Measurements from ENCODE around the gene LRPPRC.
"Not testable (repeated sequence)": the region's sequence is repeated elsewhere in the genome, so short reads cannot be mapped to it uniquely, and the experiment has no call there.

The LRPPRC gene

GRCh38 chr2:43931293-43931692 lies 64.5 kb downstream of the LRPPRC start:
- DNase-seq: no peak
- in situ Hi-C loops (cut with MboI; ENCODE audit: low pct_unique_long_range_greater_than_20kb, low sequenced_read_pairs): no loop called here

DNA sequence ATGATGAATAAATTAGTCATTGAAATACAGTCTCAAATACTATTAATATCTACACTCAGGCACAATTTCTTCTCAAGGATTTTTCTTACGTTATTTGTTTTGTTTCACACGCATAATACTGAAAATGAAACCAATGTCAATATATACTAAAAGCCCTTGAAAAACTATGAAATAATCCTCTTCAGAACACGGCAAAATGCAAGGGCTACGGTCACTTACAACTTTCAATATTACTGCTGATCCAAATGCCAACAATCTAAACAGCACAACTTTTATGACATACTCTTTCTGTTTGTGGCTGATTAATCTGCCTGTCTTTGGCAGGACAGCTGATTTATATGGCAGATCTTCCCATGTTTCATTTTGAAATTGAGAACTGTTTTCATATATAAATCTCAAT lies 68.3 kb downstream of the LRPPRC start:
- DNase-seq: no peak
- in situ Hi-C loops (cut with MboI; ENCODE audit: low pct_unique_long_range_greater_than_20kb, low sequenced_read_pairs): no loop called here

DNA sequence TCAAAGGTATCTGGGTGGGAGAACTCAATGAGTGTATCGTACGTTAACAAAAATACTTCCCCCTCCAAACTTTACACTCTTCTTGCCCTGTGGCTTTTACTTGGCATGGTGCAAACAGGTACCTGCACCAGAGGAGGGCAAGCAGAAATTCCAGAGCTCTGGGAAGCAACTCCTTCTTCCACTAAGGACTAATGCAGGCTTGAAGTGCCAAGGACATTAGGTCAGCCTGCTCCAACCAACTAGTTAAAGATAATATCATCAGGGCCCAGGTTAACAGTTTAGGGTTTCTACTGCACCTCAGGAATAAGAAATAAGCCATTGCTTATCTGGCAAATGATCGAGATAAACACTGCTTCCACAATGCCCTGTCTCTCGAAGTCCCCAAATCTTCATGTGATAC lies 70.4 kb downstream of the LRPPRC start:
- DNase-seq: no peak
- in situ Hi-C loops (cut with MboI; ENCODE audit: low pct_unique_long_range_greater_than_20kb, low sequenced_read_pairs): no loop called here

DNA sequence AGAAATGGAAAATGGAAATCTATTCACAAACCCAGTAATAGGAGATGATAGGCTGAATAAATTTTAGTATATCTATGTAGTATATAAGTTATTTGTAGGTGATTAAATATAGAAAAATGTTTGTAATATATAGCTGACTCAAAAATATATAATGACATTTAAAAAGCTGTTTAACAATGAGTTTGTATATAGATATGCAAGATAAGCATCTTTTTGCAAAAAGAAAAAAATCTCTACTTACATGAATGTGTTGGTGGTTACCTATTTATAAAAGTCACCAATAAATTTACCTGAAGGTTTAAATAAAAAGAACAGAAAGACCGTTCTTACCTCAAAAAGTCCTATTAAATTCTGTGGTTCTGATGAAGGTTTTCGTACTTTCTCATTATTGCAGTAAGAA lies 71.3 kb downstream of the LRPPRC start:
- in situ Hi-C loops (cut with MboI; ENCODE audit: low pct_unique_long_range_greater_than_20kb, low sequenced_read_pairs): no loop called here
- DNase-seq: no peak

DNA sequence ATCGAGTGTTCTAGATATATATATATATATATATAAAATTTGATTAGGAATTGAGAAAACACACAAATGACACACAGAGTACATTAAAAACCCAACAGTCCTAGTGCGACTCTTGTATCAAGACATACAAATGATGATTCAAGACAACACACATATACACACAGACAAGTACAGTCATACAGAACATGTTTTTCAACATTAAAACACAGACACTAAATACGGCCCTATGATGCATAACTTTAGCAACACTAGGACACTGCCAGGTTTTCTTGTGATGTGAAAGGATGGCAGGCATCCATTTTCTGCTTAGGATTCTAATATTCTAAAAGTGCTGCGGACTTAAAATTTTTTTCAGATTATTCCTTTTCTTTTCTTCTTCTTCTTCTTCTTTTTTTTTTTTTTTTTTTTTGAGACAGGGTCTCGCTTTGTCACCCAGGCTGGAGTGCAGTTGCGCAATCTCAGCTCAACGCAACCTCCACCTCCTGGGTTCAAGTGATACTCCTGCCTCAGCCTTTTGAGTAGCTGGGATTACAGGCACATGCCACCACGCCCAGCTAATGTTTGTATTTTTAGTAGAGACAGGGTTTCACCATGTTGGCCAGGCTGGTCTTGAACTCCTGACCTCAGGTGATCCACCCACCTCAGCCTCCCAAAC lies 84.5 kb downstream of the LRPPRC start:
- in situ Hi-C loops (cut with MboI; ENCODE audit: low pct_unique_long_range_greater_than_20kb, low sequenced_read_pairs); DNase-seq: not testable (repeated sequence)

DNA sequence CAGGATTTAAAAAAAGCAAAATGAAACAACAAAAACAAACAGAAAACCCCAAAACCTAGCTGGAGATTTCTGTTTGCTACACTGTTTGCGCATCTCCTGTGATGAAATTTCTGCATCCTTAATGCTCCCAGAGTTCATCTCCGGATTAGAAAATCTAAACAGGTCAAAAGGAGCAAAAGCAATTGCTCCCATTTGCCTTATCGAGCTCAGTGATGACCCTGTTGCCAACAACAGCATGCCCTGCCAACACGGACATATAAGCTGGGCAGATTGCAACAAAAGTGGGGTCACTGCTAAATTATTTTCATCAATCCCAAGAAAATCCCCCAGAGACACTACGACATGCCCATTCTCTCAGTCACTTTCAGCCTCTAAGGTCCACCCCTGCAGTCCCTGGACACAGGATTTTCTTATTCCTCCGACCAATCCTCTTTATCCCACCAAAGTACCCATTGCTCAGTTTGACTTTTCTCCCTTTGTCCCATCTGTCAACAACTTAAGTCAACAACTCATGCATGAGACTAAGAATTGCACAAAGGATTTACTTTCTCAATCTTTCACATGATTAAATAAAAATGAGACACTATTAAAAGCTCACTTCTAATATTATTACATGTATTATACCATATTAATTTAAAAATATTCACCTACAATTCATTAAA lies 89.2 kb downstream of the LRPPRC start:
- DNase-seq: no peak
- in situ Hi-C loops (cut with MboI; ENCODE audit: low pct_unique_long_range_greater_than_20kb, low sequenced_read_pairs): no loop called here

- in situ Hi-C loops (cut with MboI; ENCODE audit: low pct_unique_long_range_greater_than_20kb, low sequenced_read_pairs): no loop called here
- DNase-seq: no peak
Measured at GRCh38 chr2:43905871-43906270, 89.9 kb downstream of the LRPPRC start.

DNA sequence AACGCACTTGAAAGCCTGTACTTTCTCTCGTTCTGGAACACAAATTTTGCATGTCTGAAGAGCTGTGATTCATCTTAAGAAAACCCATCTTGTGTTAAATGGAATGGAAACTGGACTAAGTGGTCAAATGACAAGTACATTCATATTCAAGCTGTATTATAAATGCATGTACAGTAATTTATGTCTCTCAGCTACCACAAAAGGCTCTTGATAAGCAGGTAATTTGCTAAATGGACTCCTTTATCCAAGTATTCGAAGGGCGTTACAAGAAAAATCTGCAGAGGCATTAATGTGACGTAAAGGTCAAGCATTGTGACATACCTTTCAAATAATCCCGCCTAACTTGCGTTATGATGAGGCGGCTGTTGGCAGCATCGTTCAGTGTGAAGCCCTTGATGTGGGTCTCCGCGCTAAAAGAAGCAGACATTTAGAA lies 90.4 kb downstream of the LRPPRC start:
- no peak for DNase-seq
- in situ Hi-C loops (cut with MboI; ENCODE audit: low pct_unique_long_range_greater_than_20kb, low sequenced_read_pairs): no loop called here

- in situ Hi-C loops (cut with MboI; ENCODE audit: low pct_unique_long_range_greater_than_20kb, low sequenced_read_pairs): loop anchor here (25.0 kb wide), 1 partner anchor 287 kb away; no protein-coding TSS in a partner anchor
- DNase-seq: no peak
Measured at GRCh38 chr2:43899589-43899988, 96.2 kb downstream of the LRPPRC start.

DNA sequence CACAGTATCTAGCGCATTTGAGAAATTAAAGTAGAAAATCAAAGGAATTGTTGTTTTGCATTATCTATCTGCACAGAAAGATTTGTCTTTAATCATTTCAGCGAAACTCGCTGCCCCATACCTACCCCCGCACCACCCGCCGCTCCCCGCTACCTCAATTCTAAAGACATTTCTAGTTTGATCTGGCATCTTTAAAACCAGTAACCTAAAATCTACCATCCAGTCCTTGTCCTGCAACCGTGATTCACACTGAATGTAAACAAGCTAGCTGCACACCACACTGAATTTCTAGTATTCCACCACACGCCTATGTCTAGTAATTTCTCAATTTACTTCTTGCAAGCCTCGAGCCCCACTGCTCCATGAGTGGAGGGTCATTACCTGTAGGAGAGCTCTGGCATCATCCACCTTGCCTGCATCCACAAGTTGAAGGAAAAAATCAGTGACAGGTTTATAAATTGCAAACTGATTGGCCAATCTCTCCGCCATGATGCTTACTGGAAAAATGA lies 96.9 kb downstream of the LRPPRC start:
- no peak for DNase-seq

DNA sequence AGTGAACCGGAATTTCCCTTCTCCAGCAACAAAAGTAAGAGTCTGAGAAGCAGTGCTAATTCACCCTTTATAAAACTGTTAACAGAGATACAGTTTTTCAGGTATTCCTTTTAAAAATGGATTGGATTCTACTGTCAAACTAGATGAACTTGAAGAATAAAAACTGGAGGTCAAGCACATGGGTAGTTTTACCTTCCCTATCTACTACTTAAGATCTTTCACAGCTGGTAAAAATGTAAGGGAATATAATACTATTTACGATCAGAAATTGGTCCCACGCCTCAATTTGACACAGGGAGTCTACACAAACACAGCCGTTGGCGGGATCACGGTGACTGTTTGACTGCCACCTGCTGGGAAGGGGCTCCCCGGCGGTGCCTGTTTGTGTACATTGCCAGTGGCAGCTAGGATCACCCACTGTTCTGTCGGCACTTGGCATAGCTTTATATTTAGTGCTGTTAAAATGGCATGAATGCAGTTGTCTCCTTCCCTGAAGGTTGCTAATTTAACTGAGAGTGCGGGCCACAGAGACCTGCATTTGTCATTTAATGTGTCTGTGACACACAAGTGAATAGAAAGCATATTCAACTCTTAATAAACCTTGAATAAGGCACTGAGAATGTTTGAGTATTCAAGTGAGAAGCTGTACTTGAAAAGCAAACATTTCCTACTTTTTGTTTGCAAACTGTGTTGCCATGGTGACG lies 97.5 kb downstream of the LRPPRC start:
- no peak for DNase-seq
- in situ Hi-C loops (cut with MboI; ENCODE audit: low pct_unique_long_range_greater_than_20kb, low sequenced_read_pairs): loop anchor here (25.0 kb wide), 1 partner anchor 286 kb away; no protein-coding TSS in a partner anchor

More for the DNA sequence above, 96.9 kb downstream of the LRPPRC start:
- in situ Hi-C loops (cut with MboI; ENCODE audit: low pct_unique_long_range_greater_than_20kb, low sequenced_read_pairs): loop anchor here (25.0 kb wide), 1 partner anchor 287 kb away; no protein-coding TSS in a partner anchor

DNA sequence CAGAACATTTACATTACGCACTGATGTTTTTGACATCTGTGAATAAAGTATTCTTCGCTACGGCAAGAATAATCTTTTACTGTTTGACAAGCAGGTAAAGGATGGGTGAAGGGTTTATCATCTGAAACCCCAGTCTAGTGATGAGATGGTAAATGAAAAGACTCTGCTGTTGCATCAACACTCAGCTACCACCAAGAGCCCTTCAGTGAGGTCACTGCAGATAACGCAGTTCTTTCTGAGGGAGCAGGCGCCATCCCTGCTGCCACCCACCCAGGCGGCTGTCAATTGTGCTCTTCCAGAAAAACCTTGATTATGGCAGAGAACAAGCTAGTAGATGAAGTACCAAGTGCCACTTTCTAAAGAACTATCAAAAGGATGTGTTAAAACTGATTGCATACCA lies 98.3 kb downstream of the LRPPRC start:
- in situ Hi-C loops (cut with MboI; ENCODE audit: low pct_unique_long_range_greater_than_20kb, low sequenced_read_pairs): loop anchor here (25.0 kb wide), 1 partner anchor 285 kb away; no protein-coding TSS in a partner anchor
- DNase-seq: no peak

GRCh38 chr2:43896906-43897305 lies 98.9 kb downstream of the LRPPRC start:
- no peak for DNase-seq
- in situ Hi-C loops (cut with MboI; ENCODE audit: low pct_unique_long_range_greater_than_20kb, low sequenced_read_pairs): loop anchor here (25.0 kb wide), 1 partner anchor 285 kb away; no protein-coding TSS in a partner anchor

- DNase-seq: no peak
- in situ Hi-C loops (cut with MboI; ENCODE audit: low pct_unique_long_range_greater_than_20kb, low sequenced_read_pairs): loop anchor here (25.0 kb wide), 1 partner anchor 282 kb away; no protein-coding TSS in a partner anchor
Measured at GRCh38 chr2:43894743-43895142, 101.0 kb downstream of the LRPPRC start.

DNA sequence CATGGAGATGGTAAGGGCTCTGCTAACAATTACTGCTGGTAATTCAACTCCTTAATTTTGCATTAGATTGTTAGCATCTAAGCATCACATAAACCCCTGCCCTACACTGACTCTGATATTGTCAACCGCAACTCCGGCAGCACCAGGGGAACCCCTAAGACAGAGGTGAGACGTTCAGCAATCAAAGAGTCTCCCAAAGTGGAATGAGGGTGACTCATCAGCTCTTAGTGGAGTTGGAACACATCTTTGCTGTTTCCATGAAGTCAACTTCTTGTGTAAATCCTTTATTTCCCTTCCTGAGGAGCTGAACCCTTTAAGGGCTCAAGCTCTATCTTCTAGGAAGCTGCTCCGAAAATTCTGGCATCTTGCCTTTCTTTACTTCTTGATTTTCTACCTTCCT lies 104.9 kb downstream of the LRPPRC start:
- in situ Hi-C loops (cut with MboI; ENCODE audit: low pct_unique_long_range_greater_than_20kb, low sequenced_read_pairs): loop anchor here (25.0 kb wide), 1 partner anchor 279 kb away; no protein-coding TSS in a partner anchor

DNA sequence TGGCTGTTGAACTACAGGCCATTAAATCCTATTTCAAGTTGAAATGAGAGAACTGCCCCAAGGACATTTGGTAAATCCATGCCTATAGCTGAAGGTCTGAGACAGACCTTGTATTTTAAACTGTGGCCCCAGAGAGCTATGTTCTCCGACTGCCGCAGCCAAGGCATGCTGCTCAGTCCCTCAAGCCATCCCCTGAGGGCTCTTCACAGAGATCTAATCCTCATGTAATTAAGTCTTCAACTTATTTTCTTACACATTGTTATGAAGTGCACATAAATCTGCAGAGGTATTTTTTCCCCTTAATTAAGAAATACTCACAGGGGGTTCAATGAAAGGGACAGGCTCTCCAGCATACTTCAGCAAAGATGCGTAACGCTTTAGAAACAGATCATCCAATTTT lies 106.4 kb downstream of the LRPPRC start:
- no peak for DNase-seq
- in situ Hi-C loops (cut with MboI; ENCODE audit: low pct_unique_long_range_greater_than_20kb, low sequenced_read_pairs): loop anchor here (25.0 kb wide), 1 partner anchor 277 kb away; no protein-coding TSS in a partner anchor

More for the DNA sequence above, 104.9 kb downstream of the LRPPRC start:
- no peak for DNase-seq

GRCh38 chr2:43887176-43887575 lies 108.6 kb downstream of the LRPPRC start:
- in situ Hi-C loops (cut with MboI; ENCODE audit: low pct_unique_long_range_greater_than_20kb, low sequenced_read_pairs): loop anchor here (25.0 kb wide), 1 partner anchor 275 kb away; no protein-coding TSS in a partner anchor

DNA sequence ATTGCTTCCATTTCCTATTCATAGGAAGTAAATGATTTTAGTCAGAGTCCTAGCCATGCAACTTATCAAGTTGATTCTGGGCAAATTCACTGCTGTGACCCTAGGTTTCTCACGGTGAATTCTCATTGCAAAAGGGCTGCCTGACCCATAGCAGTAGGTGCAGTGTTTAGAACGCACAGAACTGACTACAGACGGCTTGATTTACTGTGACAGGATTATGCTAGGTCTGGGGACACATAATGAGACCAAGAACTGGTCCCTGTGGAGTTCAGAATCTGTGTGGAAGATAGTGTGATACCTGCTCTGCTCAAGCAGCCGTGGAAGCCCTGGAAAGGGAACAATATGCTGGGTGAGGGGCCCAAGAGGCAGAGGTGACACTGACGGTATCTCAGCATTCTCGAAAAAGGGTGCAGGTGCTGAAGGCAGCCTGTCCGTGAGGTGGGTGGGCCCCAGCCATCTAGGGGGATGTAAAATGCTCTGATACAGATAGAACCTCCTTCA lies 110.6 kb downstream of the LRPPRC start:
- no peak for DNase-seq
- in situ Hi-C loops (cut with MboI; ENCODE audit: low pct_unique_long_range_greater_than_20kb, low sequenced_read_pairs): loop anchor here (25.0 kb wide), 1 partner anchor 273 kb away; no protein-coding TSS in a partner anchor

More at GRCh38 chr2:43887176-43887575, 108.6 kb downstream of the LRPPRC start:
- DNase-seq: no peak

- in situ Hi-C loops (cut with MboI; ENCODE audit: low pct_unique_long_range_greater_than_20kb, low sequenced_read_pairs): loop anchor here (25.0 kb wide), 1 partner anchor 272 kb away; no protein-coding TSS in a partner anchor
- DNase-seq: no peak
Measured at GRCh38 chr2:43884689-43885088, 111.1 kb downstream of the LRPPRC start.

All from KBM-7 (cell line).